ENCODE measurements around the gene SERPINA3. TPM values are rescaled to one million over a fixed set of nuclear protein-coding genes. Genes with fewer than 3 reads are reported as not detected.

SERPINA3 gene
- total and polyA plus RNA-seq, 2 of the 8 experiments (the other 6 are each of a cell fraction or from before 2014, with no cell fraction given), result not detected

- Histone ChIP-seq H4K5ac (ENCODE audit: insufficient read length, low read depth, low read length) (no peak overlapping the region), H4K91ac (replicated peaks; ENCODE audit: insufficient read length, low read length) (no peak overlapping the region), H2BK15ac (ENCODE audit: low read length) (no peak overlapping the region), H3K36me3 (ENCODE audit: control insufficient read depth in 2 of 4, insufficient read depth in 4 of 4, low read length in 3 of 4) (no peaks in the 10 kb centered on the region), H3K79me1 (ENCODE audit: low read depth, low read length) (no peaks in the 10 kb centered on the region), H2BK20ac (ENCODE audit: low read length) (no peak overlapping the region), H3K4me2 (ENCODE audit: insufficient read depth in 1 of 2, low read depth in 2 of 2, low read length in 2 of 2) (no peak overlapping the region), H4K8ac (ENCODE audit: extremely low read depth, insufficient read depth, low read length) (no peak overlapping the region), H2BK120ac (replicated peaks; ENCODE audit: low read depth, low read length) (no peak overlapping the region), H2BK5ac (ENCODE audit: low read depth, low read length) (no peak overlapping the region), H3K23ac (ENCODE audit: insufficient read length) (no peak overlapping the region), H3K14ac (ENCODE audit: insufficient read length) (no peak overlapping the region), H4K20me1 (replicated peaks in 1 of 2; ENCODE audit: control insufficient read depth in 1 of 2, insufficient read depth in 2 of 2, low read length in 2 of 2) (no peaks in the 10 kb centered on the region), H2AFZ (ENCODE audit: low read length) (no peak overlapping the region), H3K4ac (replicated peaks; ENCODE audit: insufficient read length, low read depth, low read length) (no peak overlapping the region), H3K79me2 (ENCODE audit: control insufficient read depth in 1 of 2, insufficient read depth in 2 of 2, low read length in 2 of 2) (no peaks in the 10 kb centered on the region), H3K23me2 (ENCODE audit: low read depth, low read length) (no peaks in the 10 kb centered on the region), H3K9ac (replicated peaks in 1 of 4; ENCODE audit: extremely low read depth in 1 of 4, low read depth in 3 of 4, low read length in 3 of 4) (no peak overlapping the region), H3K27ac (ENCODE audit: low read depth, low read length) (no peak overlapping the region), H3K27me3 (replicated peaks in 1 of 4; ENCODE audit: control insufficient read depth in 3 of 4, extremely low read depth in 1 of 4, insufficient read depth in 3 of 4, low read length in 3 of 4) (no peaks in the 10 kb centered on the region), H3K4me1 (replicated peaks in 1 of 4; ENCODE audit: control insufficient read depth in 3 of 4, insufficient read depth in 4 of 4, low read length in 3 of 4) (no peaks in the 10 kb centered on the region), H3K56ac (replicated peaks; ENCODE audit: insufficient read length, low read depth, low read length) (no peak overlapping the region), H2BK12ac (ENCODE audit: low read depth, low read length) (no peak overlapping the region), H3K18ac (ENCODE audit: extremely low read depth, low read length) (no peak overlapping the region), H3K4me3 (ENCODE audit: extremely low read depth in 1 of 4, insufficient read depth in 2 of 4, low read depth in 3 of 4, low read length in 4 of 4) (no peak overlapping the region), H2AK5ac (ENCODE audit: low read depth, low read length) (no peak overlapping the region), H3K9me3 (ENCODE audit: insufficient read depth in 2 of 2, low read depth in 1 of 2, low read length in 1 of 2) (no peaks in the 10 kb centered on the region)
- DNase-seq (ENCODE audit: low read depth in 1 of 2, low spot score in 2 of 2) (no peak), FAIRE-seq (no peak)
- ChIA-PET CTCF (ENCODE audit: partially characterized antibody) (interaction anchor here (0.7 to 2.1 kb wide), 4 partner anchors 13 to 26 kb away, joined by 3 to 5 read pairs (median 4); no protein-coding TSS in a partner anchor), POLR2A (ENCODE audit: partially characterized antibody) (no interaction called here)
- TF ChIP-seq CHD2 (IDR thresholded peaks at IDR 0.05; ENCODE audit: low read length) (no peak), USF2 (IDR thresholded peaks at IDR 0.05; ENCODE audit: low read length) (no peak), BACH1 (IDR thresholded peaks at IDR 0.05; ENCODE audit: low read length) (no peak), CBX8 (IDR thresholded peaks at IDR 0.05; ENCODE audit: borderline replicate concordance, low read depth, low read length) (no peak), NRF1 (IDR thresholded peaks at IDR 0.05; ENCODE audit: low read depth, low read length) (no peak)
Observed at GRCh38 chr14:94564381-94564780, 47.8 kb upstream of the SERPINA3 start.
